ENCODE measurements around the gene DOCK1. TPM values are rescaled to one million over a fixed set of nuclear protein-coding genes. Genes with fewer than 3 reads are reported as not detected.

The DOCK1 gene
- total RNA-seq, 2 donors from 2014 or later = 72.4 to 89.3 TPM

- WGBS, 2 experiments (ENCODE audit: insufficient coverage in 1 of 2, insufficient read length in 1 of 2) = 91 to 100% methylated on average over 1 to 8 of the region's 8 CpGs
- no peak overlapping the region for H3K4me3 ChIP-seq (ENCODE audit: low read length)
- no peaks in the 10 kb centered on the region for H3K36me3 ChIP-seq (ENCODE audit: control insufficient read depth, insufficient read depth, low read length)
- Mint-ChIP-seq H3K36me3 (ENCODE audit: low read depth) (peaks cover 7% of the 10 kb centered on the region), H3K27ac (peak overlapping the region; percentile 33), H3K27me3 (ENCODE audit: insufficient read depth) (no peaks in the 10 kb centered on the region), H3K4me3 (no peak overlapping the region), H3K4me1 (peaks cover 29% of the 10 kb centered on the region), H3K9me3 (no peaks in the 10 kb centered on the region)
- no peak for TF ChIP-seq CTCF (conservative IDR thresholded peaks at IDR 0.05)
- H3K4me1 ChIP-seq (ENCODE audit: control insufficient read depth, insufficient read depth, low read length) = peaks cover 11% of the 10 kb centered on the region
- H3K9ac ChIP-seq (ENCODE audit: extremely low read depth, low read length, poor library complexity, severe bottlenecking) = no peak overlapping the region
- H3K27me3 ChIP-seq (ENCODE audit: control insufficient read depth, insufficient read depth, low read length, poor library complexity, severe bottlenecking) = no peaks in the 10 kb centered on the region
- no peak overlapping the region for H3K27ac ChIP-seq (ENCODE audit: low read depth, low read length)
- peaks cover 30% of the 10 kb centered on the region for H3K9me3 ChIP-seq (ENCODE audit: control insufficient read depth, low read length)
- no peak for DNase-seq
Observed at GRCh38 chr10:126955396-126955795, 50.2 kb downstream of the DOCK1 start.

GRCh38 chr10:126955934-126956711, 50.9 kb downstream of the DOCK1 start:
- Histone ChIP-seq H3K4me3 (ENCODE audit: low read length) (no peak overlapping the region), H3K9me3 (ENCODE audit: control insufficient read depth, low read length) (peaks cover 23% of the 10 kb centered on the region), H3K9ac (ENCODE audit: extremely low read depth, low read length, poor library complexity, severe bottlenecking) (no peak overlapping the region), H3K36me3 (ENCODE audit: control insufficient read depth, insufficient read depth, low read length) (no peaks in the 10 kb centered on the region), H3K4me1 (ENCODE audit: control insufficient read depth, insufficient read depth, low read length) (peaks cover 11% of the 10 kb centered on the region), H3K27ac (ENCODE audit: low read depth, low read length) (no peak overlapping the region), H3K27me3 (ENCODE audit: control insufficient read depth, insufficient read depth, low read length, poor library complexity, severe bottlenecking) (no peaks in the 10 kb centered on the region)
- Mint-ChIP-seq H3K27ac (peak overlapping the region; percentile 42), H3K36me3 (ENCODE audit: low read depth) (peaks cover 8% of the 10 kb centered on the region), H3K9me3 (no peaks in the 10 kb centered on the region), H3K27me3 (ENCODE audit: insufficient read depth) (no peaks in the 10 kb centered on the region), H3K4me1 (peaks cover 29% of the 10 kb centered on the region), H3K4me3 (no peak overlapping the region)
- no peak for DNase-seq
- no peak for TF ChIP-seq CTCF (conservative IDR thresholded peaks at IDR 0.05)
- WGBS, 2 experiments (ENCODE audit: insufficient coverage in 1 of 2, insufficient read length in 1 of 2) = 80 to 85% methylated on average over 10 to 16 of the region's 16 CpGs

- WGBS, 2 experiments (ENCODE audit: insufficient coverage in 1 of 2, insufficient read length in 1 of 2) = 86 to 93% methylated on average over 4 of the region's 4 CpGs
Observed at GRCh38 chr10:126956712-126957108, 51.5 kb downstream of the DOCK1 start.

More at GRCh38 chr10:126956712-126957108, 51.5 kb downstream of the DOCK1 start:
- no peak overlapping the region for H3K4me3 ChIP-seq (ENCODE audit: low read length)
- no peak overlapping the region for H3K27ac ChIP-seq (ENCODE audit: low read depth, low read length)
- H3K27me3 ChIP-seq (ENCODE audit: control insufficient read depth, insufficient read depth, low read length, poor library complexity, severe bottlenecking) = no peaks in the 10 kb centered on the region
- no peak overlapping the region for H3K4me3 Mint-ChIP-seq
- H3K9ac ChIP-seq (ENCODE audit: extremely low read depth, low read length, poor library complexity, severe bottlenecking) = no peak overlapping the region
- no peak for DNase-seq
- H3K9me3 Mint-ChIP-seq = no peaks in the 10 kb centered on the region
- H3K36me3 ChIP-seq (ENCODE audit: control insufficient read depth, insufficient read depth, low read length) = no peaks in the 10 kb centered on the region
- H3K27me3 Mint-ChIP-seq (ENCODE audit: insufficient read depth) = no peaks in the 10 kb centered on the region
- H3K4me1 Mint-ChIP-seq = peaks cover 29% of the 10 kb centered on the region
- peaks cover 11% of the 10 kb centered on the region for H3K4me1 ChIP-seq (ENCODE audit: control insufficient read depth, insufficient read depth, low read length)
- no peak for TF ChIP-seq CTCF (conservative IDR thresholded peaks at IDR 0.05)
- H3K27ac Mint-ChIP-seq = no peak overlapping the region
- H3K36me3 Mint-ChIP-seq (ENCODE audit: low read depth) = peaks cover 8% of the 10 kb centered on the region
- H3K9me3 ChIP-seq (ENCODE audit: control insufficient read depth, low read length) = peaks cover 17% of the 10 kb centered on the region

All from endodermal cell (in vitro differentiated cells).